Cardiac septum (tissue), 1 donor: ENCODE measurements around the gene OR2A1. TPM values are rescaled to one million over a fixed set of nuclear protein-coding genes. Genes with fewer than 3 reads are reported as not detected.
"Not testable (repeated sequence)": the region's sequence is repeated elsewhere in the genome, so short reads cannot be mapped to it uniquely, and the experiment has no call there.

ENCODE experiments used
- DNase-seq: peaks from one replicate; pipeline ENCODE4 v3.0.0-alpha.2; 2020; ENCODE audit warnings: low spot score
- intact Hi-C: fragments of 100-400 bp; cut with DNase I; formaldehyde crosslinking; loops from one replicate; pipeline ENCODE4 v1.14.0; 2022
- long read RNA-seq: library from polyadenylated mRNA; unstranded; transcript quantifications from one replicate; pipeline ENCODE4 v2.0.0, GENCODE V29; 2021
- total RNA-seq: library from RNA; stranded (reverse); fragmentation: NEBNext Ultra II Directional; extraction: Animal tissue kit (Norgen Biotek cat#: 25700); gene quantifications from one replicate; pipeline ENCODE4 v1.2.1, GENCODE V29; 2021
- donor health status: DM: no; HTN: no; CAD: no.

The OR2A1 gene
- 0.19 TPM for total RNA-seq
- long read RNA-seq, result 0 reads

GRCh38 chr7:144311872-144312469 is at the start of gene OR2A1:
Gene OR2A1 (plus strand): TSS chr7:144312419. CDS start chr7:144318125, 5,706 bp downstream.
- DNase-seq, intact Hi-C loops: not testable (repeated sequence)

GRCh38 chr7:144264692-144265091 is 47.5 kb upstream of the OR2A1 start, which contains the start of gene OR2A7:
Gene OR2A7 (minus strand): TSS chr7:144264792. CDS start chr7:144259628, 5,164 bp downstream.
- intact Hi-C loops, DNase-seq: not testable (repeated sequence)

- intact Hi-C loops, DNase-seq: not testable (repeated sequence)
These were observed 43.0 kb upstream of the OR2A1 start, which contains the start of gene CTAGE8 for GRCh38 chr7:144269188-144269587. Gene CTAGE8 (minus strand): TSS chr7:144269288. CDS start chr7:144269250, 38 bp downstream.

GRCh38 chr7:144275281-144275680 is 36.9 kb upstream of the OR2A1 start:
- DNase-seq, result peak; percentile 41
- intact Hi-C loops, result not testable (repeated sequence)

- intact Hi-C loops, DNase-seq: not testable (repeated sequence)
These were observed 32.2 kb upstream of the OR2A1 start for GRCh38 chr7:144280010-144280409.

GRCh38 chr7:144281981-144282380 is 30.2 kb upstream of the OR2A1 start:
- DNase-seq, intact Hi-C loops: not testable (repeated sequence)

- DNase-seq, intact Hi-C loops: not testable (repeated sequence)
These were observed 29.7 kb upstream of the OR2A1 start for GRCh38 chr7:144282490-144282889.

- DNase-seq, intact Hi-C loops: not testable (repeated sequence)
These were observed 28.5 kb upstream of the OR2A1 start for GRCh38 chr7:144283716-144284115.

GRCh38 chr7:144287171-144287784 is 24.9 kb upstream of the OR2A1 start:
- intact Hi-C loops, DNase-seq: not testable (repeated sequence)

GRCh38 chr7:144291607-144292006 is 20.6 kb upstream of the OR2A1 start:
- DNase-seq, intact Hi-C loops: not testable (repeated sequence)

GRCh38 chr7:144292384-144293161 is 19.6 kb upstream of the OR2A1 start:
- DNase-seq, intact Hi-C loops: not testable (repeated sequence)

GRCh38 chr7:144293794-144294499 is 18.3 kb upstream of the OR2A1 start:
- intact Hi-C loops, DNase-seq: not testable (repeated sequence)

- intact Hi-C loops, result not testable (repeated sequence)
These were observed 9.5 kb upstream of the OR2A1 start for GRCh38 chr7:144302578-144303303.

GRCh38 chr7:144303607-144304006 is 8.6 kb upstream of the OR2A1 start:
- intact Hi-C loops, DNase-seq: not testable (repeated sequence)

More at GRCh38 chr7:144302578-144303303, 9.5 kb upstream of the OR2A1 start:
- DNase-seq, result not testable (repeated sequence)

GRCh38 chr7:144305156-144305555 is 7.1 kb upstream of the OR2A1 start:
- DNase-seq, intact Hi-C loops: not testable (repeated sequence)

GRCh38 chr7:144309702-144310101 is 2.5 kb upstream of the OR2A1 start:
- intact Hi-C loops, result not testable (repeated sequence)

GRCh38 chr7:144311218-144311617 is 1.0 kb upstream of the OR2A1 start:
- DNase-seq, intact Hi-C loops: not testable (repeated sequence)

More at GRCh38 chr7:144309702-144310101, 2.5 kb upstream of the OR2A1 start:
- peak; percentile 44 for DNase-seq

GRCh38 chr7:144317537-144317936 is 5.3 kb downstream of the OR2A1 start:
- DNase-seq, intact Hi-C loops: not testable (repeated sequence)

- intact Hi-C loops, DNase-seq: not testable (repeated sequence)
These were observed 7.3 kb downstream of the OR2A1 start for GRCh38 chr7:144319547-144319946.
